CD4-positive, alpha-beta memory T cell (primary cell): ENCODE results near the gene NEGR1. TPM values are rescaled to one million over a fixed set of nuclear protein-coding genes. Genes with fewer than 3 reads are reported as not detected.

Experiments used
- CTCF ChIA-PET: fragments of 350-600 bp; sonication (Branson Sonifier 250); formaldehyde crosslinking; loops from one replicate; lab custom pipeline; 2021; ENCODE audit warnings: inconsistent platforms; ENCODE audit not compliant: partially characterized antibody; lab: Charles Lee
- POLR2A ChIA-PET: fragments of 350-600 bp; sonication (Branson Sonifier 250); formaldehyde crosslinking; loops from one replicate; lab custom pipeline; 2021; ENCODE audit not compliant: partially characterized antibody; lab: Charles Lee
- DNase-seq, 5 donors: peaks; one replicate each; pipeline versions ENCODE4 v3.0.0 to v3.0.0-alpha.2; 2020 to 2022; ENCODE audit warnings: mixed read lengths in 1 of 5
- H3K27ac ChIP-seq: one replicate; pipeline ENCODE4 v1.7.0; 2013; ENCODE audit warnings: low read depth, low read length
- H3K27me3 ChIP-seq: 2 replicates; pipeline ENCODE4 v1.7.0; 2013; ENCODE audit warnings: mild to moderate bottlenecking, low read length, moderate library complexity; ENCODE audit not compliant: insufficient read depth
- H3K36me3 ChIP-seq: 2 replicates; pipeline ENCODE4 v1.7.0; 2013; ENCODE audit warnings: mild to moderate bottlenecking, low read length, moderate library complexity; ENCODE audit not compliant: insufficient read depth
- H3K4me1 ChIP-seq: 2 replicates; pipeline ENCODE4 v1.7.0; 2013; ENCODE audit warnings: mild to moderate bottlenecking, low read length, moderate library complexity; ENCODE audit not compliant: insufficient read depth
- H3K4me3 ChIP-seq, 2 donors: one replicate each; pipeline ENCODE4 v1.7.0; 2013; ENCODE audit warnings: low read length in 2 of 2, mild to moderate bottlenecking in 1 of 2
- H3K9me3 ChIP-seq, 2 donors: one replicate each; pipeline ENCODE4 v1.7.0; 2013; ENCODE audit warnings: low read length in 2 of 2, control low read depth in 1 of 2; ENCODE audit not compliant: control insufficient read depth in 1 of 2
- H3K27ac Mint-ChIP-seq, 7 donors: one replicate each; pipeline ENCODE4 v1.8.0; 2020 to 2021; ENCODE audit warnings: mixed read lengths in 7 of 7, mild to moderate bottlenecking in 6 of 7, inconsistent platforms in 3 of 7, moderate library complexity in 3 of 7
- H3K27me3 Mint-ChIP-seq, 2 donors: one replicate each; pipeline ENCODE4 v1.8.0; 2020 to 2021; ENCODE audit warnings: mixed read lengths in 2 of 2
- H3K36me3 Mint-ChIP-seq, 2 donors: one replicate each; pipeline ENCODE4 v1.8.0; 2020 to 2021; ENCODE audit warnings: mixed read lengths in 2 of 2, inconsistent platforms in 1 of 2, mild to moderate bottlenecking in 1 of 2
- H3K4me1 Mint-ChIP-seq, 4 donors: one replicate each; pipeline ENCODE4 v1.8.0; 2020 to 2021; ENCODE audit warnings: mixed read lengths in 4 of 4, mild to moderate bottlenecking in 1 of 4
- H3K4me3 Mint-ChIP-seq, 8 donors: one replicate each; pipeline ENCODE4 v1.8.0; 2020 to 2021; ENCODE audit warnings: mixed read lengths in 8 of 8, mild to moderate bottlenecking in 7 of 8, moderate library complexity in 6 of 8, inconsistent platforms in 3 of 8
- H3K9me3 Mint-ChIP-seq, 8 donors: one replicate each; pipeline ENCODE4 v1.8.0; 2020 to 2021; ENCODE audit warnings: mixed read lengths in 8 of 8, mild to moderate bottlenecking in 5 of 8, inconsistent platforms in 3 of 8, moderate library complexity in 1 of 8
- intact Hi-C: fragments of 100-400 bp; cut with micrococcal nuclease; formaldehyde crosslinking; loops from one replicate; pipeline ENCODE4 v1.15.1; 2023
- polyA plus RNA-seq, 2 donors: library from polyadenylated mRNA; unstranded; fragments of 300-500 nt; fragmentation: Illumina TruSeq; gene quantifications; one replicate each; pipeline ENCODE4 v1.2.3, GENCODE V29; 2021
- total RNA-seq, 2 experiments: library from RNA; stranded (reverse); gene quantifications; one replicate each; pipeline ENCODE4 v1.2.3, GENCODE V29; 2021

The NEGR1 gene
- total and polyA plus RNA-seq, 4 experiments from 2014 or later, result not detected

GRCh38 chr1:71817028-71817427 lies 465.3 kb downstream of the NEGR1 start:
- Mint-ChIP-seq H3K36me3 (no peaks in the 10 kb centered on the region), H3K4me1 (no peaks in the 10 kb centered on the region), H3K27me3 (no peaks in the 10 kb centered on the region), H3K9me3 (peaks cover 0 to 23% (median 6%) of the 10 kb centered on the region in 8 donors), H3K4me3 (no peak overlapping the region), H3K27ac (no peak overlapping the region)
- intact Hi-C loops, result no loop called here
- Histone ChIP-seq H3K4me3 (no peak overlapping the region), H3K27me3 (no peaks in the 10 kb centered on the region), H3K4me1 (no peaks in the 10 kb centered on the region), H3K36me3 (no peaks in the 10 kb centered on the region), H3K27ac (no peak overlapping the region), H3K9me3 (no peaks in the 10 kb centered on the region)
- CTCF ChIA-PET, result no interaction called here
- POLR2A ChIA-PET, result no interaction called here
- no peak for DNase-seq

- ChIA-PET POLR2A (no interaction called here), CTCF (no interaction called here)
- Mint-ChIP-seq H3K9me3 (peaks cover 0 to 15% (median 4%) of the 10 kb centered on the region in 8 donors), H3K27me3 (no peaks in the 10 kb centered on the region), H3K4me1 (no peaks in the 10 kb centered on the region), H3K36me3 (no peaks in the 10 kb centered on the region), H3K27ac (no peak overlapping the region), H3K4me3 (no peak overlapping the region)
- H3K4me1 ChIP-seq, result no peaks in the 10 kb centered on the region
- H3K27me3 ChIP-seq, result no peaks in the 10 kb centered on the region
- H3K36me3 ChIP-seq, result no peaks in the 10 kb centered on the region
- no peak overlapping the region for H3K27ac ChIP-seq
- no peak overlapping the region for H3K4me3 ChIP-seq
- peaks cover 0 to 2% of the 10 kb centered on the region in 2 donors for H3K9me3 ChIP-seq
- intact Hi-C loops, result no loop called here
- DNase-seq, result no peak
Observed at GRCh38 chr1:71809085-71809484, 473.3 kb downstream of the NEGR1 start.

- H3K36me3 ChIP-seq, result no peaks in the 10 kb centered on the region
- intact Hi-C loops, result no loop called here
- Mint-ChIP-seq H3K27me3 (no peaks in the 10 kb centered on the region), H3K4me3 (no peak overlapping the region), H3K27ac (no peak overlapping the region), H3K9me3 (peaks cover 0 to 7% (median under 1%) of the 10 kb centered on the region in 8 donors), H3K4me1 (no peaks in the 10 kb centered on the region), H3K36me3 (no peaks in the 10 kb centered on the region)
- POLR2A ChIA-PET, result no interaction called here
- H3K27ac ChIP-seq, result no peak overlapping the region
- no peaks in the 10 kb centered on the region for H3K27me3 ChIP-seq
- DNase-seq, result no peak
- no peaks in the 10 kb centered on the region for H3K4me1 ChIP-seq
- peaks cover 0 to 2% of the 10 kb centered on the region in 2 donors for H3K9me3 ChIP-seq
- CTCF ChIA-PET, result no interaction called here
- H3K4me3 ChIP-seq, result no peak overlapping the region
Observed at GRCh38 chr1:71804140-71804539, 478.2 kb downstream of the NEGR1 start.

- H3K36me3 ChIP-seq, result no peaks in the 10 kb centered on the region
- no peaks in the 10 kb centered on the region for H3K4me1 ChIP-seq
- ChIA-PET CTCF (no interaction called here), POLR2A (no interaction called here)
- H3K27me3 ChIP-seq, result no peaks in the 10 kb centered on the region
- DNase-seq, result no peak
- intact Hi-C loops, result no loop called here
- no peak overlapping the region for H3K27ac ChIP-seq
- no peak overlapping the region for H3K4me3 Mint-ChIP-seq
- no peaks in the 10 kb centered on the region for H3K36me3 Mint-ChIP-seq
- no peak overlapping the region for H3K27ac Mint-ChIP-seq
- no peaks in the 10 kb centered on the region for H3K9me3 ChIP-seq
- H3K4me3 ChIP-seq, result no peak overlapping the region
- no peaks in the 10 kb centered on the region for H3K27me3 Mint-ChIP-seq
- peaks cover 0 to 13% (median 3%) of the 10 kb centered on the region in 8 donors for H3K9me3 Mint-ChIP-seq
- no peaks in the 10 kb centered on the region for H3K4me1 Mint-ChIP-seq
Observed at GRCh38 chr1:71796006-71796405, 486.3 kb downstream of the NEGR1 start.

- Mint-ChIP-seq H3K27ac (no peak overlapping the region), H3K9me3 (peaks cover 0 to 10% (median 3%) of the 10 kb centered on the region in 8 donors), H3K27me3 (no peaks in the 10 kb centered on the region), H3K36me3 (no peaks in the 10 kb centered on the region), H3K4me1 (no peaks in the 10 kb centered on the region), H3K4me3 (no peak overlapping the region)
- ChIA-PET CTCF (no interaction called here), POLR2A (no interaction called here)
- Histone ChIP-seq H3K27ac (no peak overlapping the region), H3K36me3 (no peaks in the 10 kb centered on the region), H3K4me3 (no peak overlapping the region), H3K4me1 (no peaks in the 10 kb centered on the region), H3K27me3 (no peaks in the 10 kb centered on the region), H3K9me3 (no peaks in the 10 kb centered on the region)
- DNase-seq, result no peak
- intact Hi-C loops, result no loop called here
Observed at GRCh38 chr1:71792264-71792663, 490.1 kb downstream of the NEGR1 start.

- no peak for DNase-seq
- peaks cover 0 to 8% (median 4%) of the 10 kb centered on the region in 8 donors for H3K9me3 Mint-ChIP-seq
- CTCF ChIA-PET, result no interaction called here
Observed at GRCh38 chr1:71788113-71788512, 494.2 kb downstream of the NEGR1 start.

GRCh38 chr1:71787699-71788098 lies 494.6 kb downstream of the NEGR1 start:
- Histone ChIP-seq H3K4me3 (no peak overlapping the region), H3K27me3 (no peaks in the 10 kb centered on the region), H3K4me1 (no peaks in the 10 kb centered on the region), H3K9me3 (no peaks in the 10 kb centered on the region), H3K36me3 (no peaks in the 10 kb centered on the region), H3K27ac (no peak overlapping the region)
- DNase-seq, result no peak
- H3K4me1 Mint-ChIP-seq, result no peaks in the 10 kb centered on the region
- H3K27ac Mint-ChIP-seq, result no peak overlapping the region
- intact Hi-C loops, result no loop called here
- H3K4me3 Mint-ChIP-seq, result no peak overlapping the region
- peaks cover 0 to 8% (median 4%) of the 10 kb centered on the region in 8 donors for H3K9me3 Mint-ChIP-seq
- ChIA-PET POLR2A (no interaction called here), CTCF (no interaction called here)
- H3K36me3 Mint-ChIP-seq, result no peaks in the 10 kb centered on the region
- H3K27me3 Mint-ChIP-seq, result no peaks in the 10 kb centered on the region

More at GRCh38 chr1:71788113-71788512, 494.2 kb downstream of the NEGR1 start:
- Mint-ChIP-seq H3K27me3 (no peaks in the 10 kb centered on the region), H3K4me1 (no peaks in the 10 kb centered on the region), H3K36me3 (no peaks in the 10 kb centered on the region), H3K4me3 (no peak overlapping the region), H3K27ac (no peak overlapping the region)
- Histone ChIP-seq H3K4me1 (no peaks in the 10 kb centered on the region), H3K9me3 (no peaks in the 10 kb centered on the region), H3K27me3 (no peaks in the 10 kb centered on the region), H3K4me3 (no peak overlapping the region), H3K27ac (no peak overlapping the region), H3K36me3 (no peaks in the 10 kb centered on the region)
- POLR2A ChIA-PET, result no interaction called here
- intact Hi-C loops, result no loop called here

GRCh38 chr1:71786218-71786617 lies 496.1 kb downstream of the NEGR1 start:
- no peak for DNase-seq
- peaks cover 0 to 8% (median 4%) of the 10 kb centered on the region in 8 donors for H3K9me3 Mint-ChIP-seq
- H3K27me3 Mint-ChIP-seq, result no peaks in the 10 kb centered on the region
- no peaks in the 10 kb centered on the region for H3K4me1 Mint-ChIP-seq
- H3K36me3 Mint-ChIP-seq, result no peaks in the 10 kb centered on the region
- H3K4me3 ChIP-seq, result no peak overlapping the region
- H3K27ac Mint-ChIP-seq, result no peak overlapping the region
- POLR2A ChIA-PET, result no interaction called here
- H3K4me3 Mint-ChIP-seq, result no peak overlapping the region
- H3K27ac ChIP-seq, result no peak overlapping the region
- no peaks in the 10 kb centered on the region for H3K36me3 ChIP-seq
- intact Hi-C loops, result no loop called here
- no peaks in the 10 kb centered on the region for H3K9me3 ChIP-seq
- H3K27me3 ChIP-seq, result no peaks in the 10 kb centered on the region
- CTCF ChIA-PET, result no interaction called here
- no peaks in the 10 kb centered on the region for H3K4me1 ChIP-seq
